Epithelial cell of esophagus (primary cell): ENCODE data around the gene GAGE12J.
"Not testable (repeated sequence)": the region's sequence is repeated elsewhere in the genome, so short reads cannot be mapped to it uniquely, and the experiment has no call there.

Source experiments
- DNase-seq: peaks from one replicate; pipeline ENCODE4 v3.0.0; 2010; ENCODE audit warnings: low read depth
- H3K4me3 ChIP-seq: 2 replicates; pipeline ENCODE4 v1.5.1; 2011; ENCODE audit warnings: mild to moderate bottlenecking, low read length, control low read depth
- CTCF ChIP-seq: IDR thresholded peaks from 2 replicates; pipeline ENCODE4 v1.5.1; 2011; ENCODE audit warnings: low read depth, mild to moderate bottlenecking, low read length, control low read depth, inconsistent platforms; ENCODE audit not compliant: insufficient read depth; ENCODE audit errors: missing control alignments

GAGE12J gene

GRCh38 chrX:49310371-49310770 is 11.5 kb upstream of the GAGE12J start:
- TF ChIP-seq CTCF: no peak
- peak; percentile 6 for DNase-seq
- H3K4me3 ChIP-seq: no peak overlapping the region

GRCh38 chrX:49312176-49312575 is 9.7 kb upstream of the GAGE12J start:
- peak; percentile 2 for DNase-seq
- no peak overlapping the region for H3K4me3 ChIP-seq
- TF ChIP-seq CTCF: no peak

- H3K4me3 ChIP-seq: no peak overlapping the region
- DNase-seq: no peak
- TF ChIP-seq CTCF: no peak
Measured at GRCh38 chrX:49316085-49316484, 5.8 kb upstream of the GAGE12J start.

GRCh38 chrX:49322266-49322665 is 429 bp downstream of the GAGE12J start:
- H3K4me3 ChIP-seq, DNase-seq: not testable (repeated sequence)

- not testable (repeated sequence) for DNase-seq, H3K4me3 ChIP-seq
Measured at GRCh38 chrX:49323735-49324134, 1.9 kb downstream of the GAGE12J start.

- DNase-seq, H3K4me3 ChIP-seq: not testable (repeated sequence)
Measured at GRCh38 chrX:49330421-49330820, 8.6 kb downstream of the GAGE12J start.

- H3K4me3 ChIP-seq, DNase-seq: not testable (repeated sequence)
Measured at GRCh38 chrX:49331282-49331681, 9.4 kb downstream of the GAGE12J start, which contains the start of gene GAGE13. GAGE13 (plus strand) TSS chrX:49331582; CDS start chrX:49332738, 1,156 bp downstream.

GRCh38 chrX:49331841-49332240 is 10.0 kb downstream of the GAGE12J start:
- not testable (repeated sequence) for DNase-seq, H3K4me3 ChIP-seq

- H3K4me3 ChIP-seq: not testable (repeated sequence)
Measured at GRCh38 chrX:49341449-49341848, 19.6 kb downstream of the GAGE12J start.

GRCh38 chrX:49344496-49345175 is 22.8 kb downstream of the GAGE12J start:
- not testable (repeated sequence) for H3K4me3 ChIP-seq, DNase-seq

More at GRCh38 chrX:49341449-49341848, 19.6 kb downstream of the GAGE12J start:
- DNase-seq: not testable (repeated sequence)

- not testable (repeated sequence) for DNase-seq, H3K4me3 ChIP-seq
Measured at GRCh38 chrX:49345402-49345801, 23.6 kb downstream of the GAGE12J start.

GRCh38 chrX:49346150-49346549 is 24.3 kb downstream of the GAGE12J start:
- peak; percentile 2 for DNase-seq
- H3K4me3 ChIP-seq: not testable (repeated sequence)
